HG03460 (cell line): ENCODE results near the gene SMAD6.

Experiments used
- ATAC-seq: cut with Tn5 transposase; IDR thresholded peaks from one replicate; pipeline ENCODE4 v1.9.1; 2021; ENCODE audit not compliant: unreplicated experiment

SMAD6 gene

DNA sequence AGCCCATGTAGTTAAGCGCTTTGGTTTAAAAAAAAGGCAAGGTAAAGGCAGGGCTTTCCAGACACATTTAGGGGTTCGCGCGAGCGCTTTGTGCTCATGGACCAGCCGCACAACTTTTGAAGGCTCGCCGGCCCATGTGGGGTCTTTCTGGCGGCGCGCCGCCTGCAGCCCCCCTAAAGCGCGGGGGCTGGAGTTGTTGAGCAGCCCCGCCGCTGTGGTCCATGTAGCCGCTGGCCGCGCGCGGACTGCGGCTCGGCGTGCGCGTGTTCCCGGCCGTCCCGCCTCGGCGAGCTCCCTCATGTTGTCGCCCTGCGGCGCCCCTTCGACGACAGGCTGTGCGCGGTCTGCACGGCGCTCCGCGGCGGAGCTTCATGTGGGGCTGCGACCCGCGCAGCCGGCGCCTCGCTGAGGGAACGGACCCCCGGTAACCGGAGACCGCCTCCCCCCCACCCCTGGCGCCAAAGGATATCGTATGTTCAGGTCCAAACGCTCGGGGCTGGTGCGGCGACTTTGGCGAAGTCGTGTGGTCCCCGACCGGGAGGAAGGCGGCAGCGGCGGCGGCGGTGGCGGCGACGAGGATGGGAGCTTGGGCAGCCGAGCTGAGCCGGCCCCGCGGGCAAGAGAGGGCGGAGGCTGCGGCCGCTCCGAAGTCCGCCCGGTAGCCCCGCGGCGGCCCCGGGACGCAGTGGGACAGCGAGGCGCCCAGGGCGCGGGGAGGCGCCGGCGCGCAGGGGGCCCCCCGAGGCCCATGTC lies 927 bp downstream of the SMAD6 start:
- ATAC-seq = no peak

DNA sequence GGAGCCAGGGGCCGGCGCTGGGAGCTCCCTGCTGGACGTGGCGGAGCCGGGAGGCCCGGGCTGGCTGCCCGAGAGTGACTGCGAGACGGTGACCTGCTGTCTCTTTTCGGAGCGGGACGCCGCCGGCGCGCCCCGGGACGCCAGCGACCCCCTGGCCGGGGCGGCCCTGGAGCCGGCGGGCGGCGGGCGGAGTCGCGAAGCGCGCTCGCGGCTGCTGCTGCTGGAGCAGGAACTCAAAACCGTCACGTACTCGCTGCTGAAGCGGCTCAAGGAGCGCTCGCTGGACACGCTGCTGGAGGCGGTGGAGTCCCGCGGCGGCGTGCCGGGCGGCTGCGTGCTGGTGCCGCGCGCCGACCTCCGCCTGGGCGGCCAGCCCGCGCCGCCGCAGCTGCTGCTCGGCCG lies 1.5 kb downstream of the SMAD6 start:
- ATAC-seq = no peak

DNA sequence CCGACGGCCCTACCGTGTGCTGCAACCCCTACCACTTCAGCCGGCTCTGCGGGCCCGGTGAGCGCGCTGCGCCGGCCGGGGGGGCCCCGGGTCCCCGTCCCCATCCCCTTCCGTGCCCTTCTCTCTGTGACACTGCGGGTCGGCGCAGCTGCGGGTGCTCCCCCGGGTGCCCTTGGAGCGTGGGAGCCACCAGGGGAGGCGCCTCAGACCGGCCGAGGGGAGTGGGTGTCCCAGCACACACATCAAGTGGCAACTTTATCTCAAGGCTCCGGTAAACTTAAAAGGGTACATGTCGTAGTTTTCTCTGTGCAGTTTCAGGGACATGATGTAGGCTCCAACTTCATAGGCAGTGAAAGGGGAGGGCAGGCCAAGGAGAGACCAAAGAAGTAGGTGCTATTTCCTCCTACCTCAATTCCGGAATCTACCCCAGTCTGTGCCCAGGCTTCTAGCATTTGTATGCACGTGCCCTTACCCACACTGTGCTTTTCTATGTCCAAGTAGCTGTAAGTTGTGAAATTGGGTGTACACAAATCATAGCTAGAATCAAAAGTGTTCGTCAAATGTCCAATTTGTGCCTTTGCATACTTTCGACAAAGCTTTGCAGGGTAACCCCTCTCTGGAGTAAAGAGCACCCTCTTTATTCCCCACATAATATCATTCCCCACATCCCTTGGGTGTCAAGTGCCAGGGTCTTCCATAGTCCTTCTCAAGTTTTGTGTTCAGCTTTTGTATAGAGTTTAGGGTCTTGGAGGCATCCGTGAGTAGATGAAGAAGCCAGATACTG lies 2.2 kb downstream of the SMAD6 start:
- ATAC-seq = no peak

DNA sequence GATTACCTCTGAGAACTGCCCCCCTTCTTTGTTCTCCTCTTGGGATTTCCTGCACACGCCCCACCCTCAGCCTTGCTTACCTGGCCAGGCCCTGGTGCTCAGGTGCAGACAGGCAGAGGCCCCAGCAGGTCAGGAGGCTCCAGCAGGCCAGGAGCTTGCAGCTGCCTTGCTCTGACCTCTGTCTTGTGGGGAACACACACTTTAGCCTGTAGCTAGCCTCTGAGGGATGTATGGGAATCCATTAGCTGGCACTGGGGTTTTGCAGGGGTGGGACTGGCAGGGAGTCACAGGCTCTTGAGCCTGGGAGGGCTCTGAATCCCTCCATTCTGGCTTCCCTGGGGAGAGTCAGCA lies 2.7 kb downstream of the SMAD6 start:
- ATAC-seq = no peak

DNA sequence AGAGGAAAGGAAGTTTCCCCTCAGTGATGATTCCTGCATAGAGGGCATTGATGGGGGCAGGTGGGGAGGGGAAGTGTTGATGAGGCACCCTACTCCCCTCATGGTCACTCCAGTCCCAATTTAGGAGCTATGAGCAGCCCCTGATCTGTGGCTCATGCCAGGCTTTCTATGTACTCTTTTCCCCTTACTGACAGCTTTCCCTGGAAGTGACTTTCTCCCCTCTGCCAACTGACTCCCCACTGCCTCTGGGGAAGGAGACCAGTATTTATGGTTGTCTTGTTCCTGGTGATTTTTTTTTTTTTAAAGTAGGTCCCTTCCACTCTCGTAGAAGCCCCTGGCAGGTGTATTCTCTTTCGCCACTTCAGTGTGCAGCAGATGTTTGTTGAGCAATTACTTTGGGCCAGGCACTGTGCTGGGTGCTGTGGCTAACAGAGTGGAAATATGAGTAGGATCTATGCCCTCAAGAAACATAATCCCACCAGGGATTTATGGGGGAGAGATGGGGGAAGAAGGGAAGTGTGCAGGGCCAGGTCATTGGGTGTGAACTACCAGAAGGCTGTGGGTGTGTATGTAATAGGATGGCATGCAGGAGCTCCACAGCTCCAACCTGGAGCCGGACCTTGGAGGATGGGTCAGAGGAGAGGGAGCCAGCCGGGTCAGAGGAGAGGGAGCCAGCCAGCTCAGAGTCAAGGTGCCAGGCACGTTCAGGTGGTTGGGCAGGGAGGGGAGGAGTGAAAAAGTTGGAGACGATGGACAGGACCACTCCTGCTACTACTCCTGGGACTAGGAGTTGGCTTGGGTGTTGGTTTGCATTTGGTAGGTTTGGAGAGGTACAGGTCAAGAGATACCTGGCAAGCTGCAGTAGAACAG lies 3.5 kb downstream of the SMAD6 start:
- ATAC-seq = no peak

DNA sequence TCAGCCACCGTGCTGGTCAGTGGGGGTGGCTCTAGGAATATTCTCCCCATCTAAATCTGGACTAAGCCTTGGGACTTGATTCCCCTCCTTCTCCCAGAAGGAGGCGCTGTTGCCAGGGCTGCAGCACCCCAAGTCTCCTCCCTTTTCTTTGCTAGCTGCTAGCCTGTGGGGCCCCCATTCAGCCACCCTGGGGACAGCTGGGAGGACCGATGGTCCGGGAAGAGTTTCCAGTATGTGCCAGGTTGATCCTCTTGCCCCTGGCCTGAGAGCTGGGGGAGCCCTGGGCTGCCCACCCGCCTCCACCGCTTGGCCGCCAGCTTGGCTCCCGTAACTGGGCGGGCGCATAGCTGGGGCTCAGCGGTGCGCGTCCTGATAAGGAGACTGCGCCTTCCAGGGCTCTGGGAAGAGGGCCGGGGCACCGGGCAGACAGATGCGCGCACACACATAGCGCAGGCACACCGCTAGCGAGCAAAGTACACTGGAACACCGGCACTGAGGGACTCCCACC lies 4.2 kb downstream of the SMAD6 start:
- no peak for ATAC-seq

DNA sequence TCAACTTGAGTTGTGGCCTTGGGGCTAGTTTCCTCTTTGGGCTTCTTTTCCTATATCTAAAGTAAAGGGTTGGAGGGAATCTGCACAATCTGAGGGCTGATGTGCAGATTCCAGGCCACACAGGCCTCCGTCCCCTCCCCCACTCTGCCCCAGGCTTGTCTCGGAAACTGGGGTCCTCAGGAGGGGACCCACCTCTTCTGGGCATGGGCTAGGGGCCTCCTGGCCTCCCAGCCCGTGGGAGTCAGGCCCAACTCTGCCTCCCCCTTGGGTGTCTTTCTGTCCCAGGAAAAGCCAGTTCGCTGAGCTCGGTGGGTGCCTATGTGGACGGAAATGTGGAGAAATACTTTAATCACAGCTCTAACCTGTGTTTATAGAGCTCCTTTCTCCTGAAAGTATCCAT lies 4.8 kb downstream of the SMAD6 start:
- no peak for ATAC-seq

DNA sequence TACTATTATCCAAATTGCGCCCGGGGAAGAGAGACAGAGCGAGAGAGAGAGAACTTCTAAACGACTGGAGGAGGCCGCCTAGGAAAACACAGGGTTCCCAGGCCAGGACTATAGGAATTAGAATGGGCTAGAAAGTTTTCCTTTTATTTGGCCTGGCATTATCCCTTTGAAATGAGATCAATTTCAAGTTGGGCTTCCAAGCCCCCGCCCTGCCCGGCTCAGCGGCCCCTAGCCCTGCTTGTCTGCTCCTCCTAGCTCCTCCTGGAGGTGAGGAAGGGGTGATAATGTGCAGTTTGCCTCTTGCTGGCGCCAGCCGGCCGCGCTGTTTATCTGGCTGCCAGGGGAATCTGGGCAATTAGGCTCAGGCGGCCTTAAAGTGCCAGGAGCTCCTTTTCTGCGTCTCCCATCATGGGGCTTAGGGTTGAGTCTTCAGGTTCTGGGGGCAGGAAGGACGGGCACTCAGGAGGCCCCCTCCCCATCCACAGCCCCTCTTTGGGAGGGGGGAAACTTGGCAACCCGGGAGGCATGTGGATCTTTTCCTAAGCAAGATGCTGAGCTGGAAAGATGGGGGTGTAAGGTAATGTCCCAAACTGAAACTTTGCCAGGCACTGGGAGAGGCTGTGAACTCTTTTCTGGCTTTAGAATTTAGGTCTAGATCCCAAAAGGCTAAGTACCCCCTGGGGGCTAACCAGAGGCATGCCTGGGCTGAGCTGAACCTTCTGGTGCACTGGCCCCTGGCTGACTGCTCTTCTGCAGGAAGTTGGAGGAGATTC lies 5.5 kb downstream of the SMAD6 start:
- ATAC-seq = no peak

DNA sequence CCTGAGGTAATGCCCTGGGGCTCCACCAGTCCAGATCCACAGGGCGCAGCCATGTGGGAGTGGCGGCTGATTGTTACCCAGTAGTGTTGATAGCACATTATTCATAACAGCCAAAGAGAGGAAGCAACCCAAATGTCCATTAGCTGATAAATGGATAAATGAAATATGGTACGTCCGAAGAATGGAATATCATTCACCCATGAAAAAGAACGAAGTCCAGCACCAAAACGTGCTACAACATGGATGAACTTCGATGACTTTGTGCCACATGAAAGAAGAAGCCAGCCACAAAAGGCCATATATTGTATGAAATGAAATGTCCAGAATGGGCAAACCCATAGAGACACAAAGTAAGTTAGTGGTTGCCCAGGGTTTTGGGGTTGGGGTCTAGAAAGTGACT lies 6.4 kb downstream of the SMAD6 start:
- ATAC-seq = no peak

DNA sequence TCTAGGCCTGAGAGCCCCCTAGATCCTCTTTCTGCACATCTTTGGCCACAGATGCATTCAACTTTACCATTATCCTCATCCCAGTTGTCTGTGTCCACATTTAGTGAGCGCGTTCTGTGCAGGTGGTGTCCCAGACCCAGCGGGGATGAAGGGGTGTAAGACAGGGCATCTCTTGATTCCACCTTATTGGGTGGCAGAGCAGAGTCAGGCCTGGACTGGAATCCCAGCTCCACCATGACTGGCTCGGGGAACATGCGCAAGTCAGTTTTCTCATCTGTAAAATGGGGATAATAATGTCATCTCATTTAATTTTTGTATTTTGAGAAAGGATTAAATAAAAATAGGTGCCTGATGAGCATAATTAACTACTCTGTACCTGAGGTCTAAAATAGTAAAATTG lies 7.8 kb downstream of the SMAD6 start:
- ATAC-seq = no peak

DNA sequence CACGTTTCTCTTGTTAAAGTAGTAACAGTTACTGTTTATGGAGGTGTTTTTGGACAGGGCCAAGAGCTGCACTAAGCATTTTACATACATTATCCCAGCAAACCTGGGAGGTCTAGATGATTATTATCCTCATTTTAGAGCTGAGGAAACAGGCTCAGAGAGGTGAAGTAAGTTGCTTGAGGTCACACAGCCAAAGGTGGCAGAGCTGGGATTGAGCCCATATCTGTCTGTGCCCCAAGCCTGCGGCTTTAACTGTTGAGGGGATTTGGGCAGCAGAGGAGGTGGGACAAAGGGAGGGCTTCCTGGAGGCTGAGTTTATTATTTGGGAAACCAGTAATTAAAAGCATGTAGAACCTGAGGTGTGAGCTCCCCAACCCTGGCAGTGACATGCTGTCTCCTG lies 9.2 kb downstream of the SMAD6 start:
- no peak for ATAC-seq

DNA sequence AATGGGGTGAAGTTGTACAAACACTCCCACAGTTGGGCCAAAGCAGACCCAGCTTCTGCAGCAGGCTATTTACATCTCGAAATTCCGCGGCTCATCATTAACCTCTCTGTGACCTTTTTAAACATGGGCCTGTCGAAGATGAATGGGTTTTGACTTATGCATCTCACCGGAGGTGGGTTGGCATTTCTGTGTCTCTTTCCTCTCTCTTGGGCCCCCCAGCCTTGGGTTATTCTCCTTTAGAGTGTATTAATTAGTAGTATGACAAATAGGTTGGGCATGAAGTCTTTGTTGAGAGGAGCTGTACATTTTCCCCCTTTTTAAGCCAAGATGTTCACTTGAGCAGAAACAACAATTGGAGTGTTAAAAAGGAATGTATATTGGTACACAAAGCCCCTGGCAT lies 9.8 kb downstream of the SMAD6 start:
- no peak for ATAC-seq

DNA sequence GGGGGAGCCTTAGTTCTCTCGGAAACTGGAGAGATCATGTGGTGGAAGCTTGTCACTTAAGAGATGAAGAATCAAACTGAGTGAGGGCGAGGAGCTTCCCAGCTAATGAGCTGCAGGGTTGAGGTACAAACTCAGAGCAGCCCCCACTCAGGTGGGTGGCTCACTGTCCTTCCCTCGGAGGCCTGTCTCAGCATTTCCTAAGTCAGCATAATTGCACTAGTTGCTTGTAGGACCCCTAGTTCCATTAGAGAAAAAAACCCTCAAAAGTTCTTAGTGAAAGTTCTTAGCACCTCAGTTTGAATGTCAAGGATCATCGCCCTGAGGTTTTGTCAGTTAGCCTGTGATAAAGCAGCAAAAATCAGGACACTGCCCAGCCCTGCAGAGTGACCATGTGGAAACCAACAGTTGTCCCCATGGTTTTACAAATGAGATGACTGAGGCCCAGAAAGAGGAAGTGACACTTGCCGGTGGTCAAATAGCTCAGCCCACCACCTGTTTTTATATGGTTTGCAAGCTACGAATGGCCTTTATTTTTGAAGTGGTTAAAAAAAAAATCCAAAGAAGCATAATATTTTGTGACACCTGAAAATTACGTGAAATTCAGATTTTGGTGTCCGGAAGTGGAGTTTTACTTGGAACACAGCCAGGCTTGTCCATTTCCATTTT lies 11.9 kb downstream of the SMAD6 start:
- peak; percentile 74 for ATAC-seq

DNA sequence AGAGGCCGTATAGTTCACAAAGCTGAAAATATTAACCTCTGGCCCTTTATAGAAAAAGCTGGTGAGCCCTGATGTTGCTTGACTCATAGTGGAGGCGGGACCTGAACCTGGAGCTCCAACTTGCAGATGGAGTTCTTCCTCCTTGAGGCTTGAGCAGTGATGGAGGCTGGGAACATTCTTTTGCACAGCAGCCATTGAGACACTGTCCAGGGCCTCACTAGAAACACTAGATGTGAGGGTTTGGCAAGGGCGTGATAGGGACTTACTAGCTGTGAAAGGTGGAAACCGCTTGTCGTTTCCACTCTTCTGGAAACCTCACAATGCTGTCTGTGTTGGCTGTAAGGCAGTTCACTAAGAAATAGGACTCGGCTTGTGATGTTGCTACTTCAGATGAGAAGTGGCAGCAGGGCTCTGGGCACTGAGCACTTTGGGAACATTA lies 12.5 kb downstream of the SMAD6 start:
- ATAC-seq = no peak

DNA sequence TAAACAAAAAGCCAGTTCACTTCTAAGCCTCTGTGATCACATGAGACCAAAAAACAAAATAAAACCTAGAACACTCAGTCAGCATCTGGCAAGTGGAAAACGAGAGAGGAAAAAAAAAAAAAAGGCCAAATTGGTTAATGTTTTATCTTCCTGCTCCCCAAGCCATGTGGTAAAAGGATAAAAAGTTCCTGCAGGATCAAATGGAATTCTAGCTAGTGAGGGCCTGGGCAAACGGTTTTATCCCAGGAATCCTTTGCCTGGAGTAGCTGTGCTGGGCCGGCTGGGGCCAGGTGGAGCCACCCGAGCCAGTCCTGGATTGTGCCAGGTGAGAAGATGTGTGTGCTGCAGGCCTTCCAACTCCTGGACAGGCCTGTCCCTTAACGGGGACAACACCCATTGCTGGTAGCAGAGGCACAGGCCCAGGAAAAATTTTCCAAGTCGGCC lies 13.2 kb downstream of the SMAD6 start:
- ATAC-seq = no peak

DNA sequence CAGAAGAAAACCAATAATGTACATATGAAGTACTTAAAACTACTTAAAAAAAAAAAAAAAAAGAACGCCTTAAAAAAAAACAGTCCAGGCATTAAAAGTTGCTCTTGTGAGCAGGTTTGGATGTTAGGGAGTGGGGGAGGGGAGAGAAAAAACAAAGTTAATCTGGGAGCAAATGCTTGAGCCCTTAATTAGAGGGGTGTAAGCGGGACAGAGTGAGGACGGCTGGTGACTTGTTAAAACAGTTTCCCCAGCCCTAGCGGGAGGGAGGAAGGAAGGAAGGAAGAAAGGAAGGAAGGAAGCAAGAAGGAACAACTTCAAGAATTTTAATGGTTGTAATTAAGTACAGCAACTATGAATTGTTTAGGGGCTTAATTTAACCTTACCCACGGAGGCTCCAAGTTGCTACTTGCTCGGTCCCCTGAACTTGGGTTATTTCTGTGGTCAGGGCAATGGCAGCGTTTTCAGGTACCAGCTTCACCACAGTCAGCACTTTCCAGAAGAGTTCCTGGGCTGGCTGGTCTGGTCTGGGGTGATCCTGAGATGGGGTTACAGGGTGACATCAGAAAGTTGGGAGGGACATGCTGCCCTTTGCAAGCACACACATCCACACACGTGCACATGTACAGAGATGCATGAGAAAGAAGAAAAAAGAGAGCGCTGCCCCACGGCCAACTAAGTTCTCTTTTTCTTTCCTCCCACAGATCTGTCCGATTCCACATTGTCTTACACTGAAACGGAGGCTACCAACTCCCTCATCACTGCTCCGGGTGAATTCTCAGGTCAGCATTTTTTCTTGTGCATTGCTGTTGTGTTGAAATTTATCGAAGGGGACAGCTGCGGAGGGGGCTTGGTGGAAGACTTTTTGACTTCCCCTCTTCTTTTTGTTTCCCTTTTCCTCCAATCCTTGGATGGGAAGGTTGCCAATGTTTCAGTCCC lies 14.0 kb downstream of the SMAD6 start:
- no peak for ATAC-seq

DNA sequence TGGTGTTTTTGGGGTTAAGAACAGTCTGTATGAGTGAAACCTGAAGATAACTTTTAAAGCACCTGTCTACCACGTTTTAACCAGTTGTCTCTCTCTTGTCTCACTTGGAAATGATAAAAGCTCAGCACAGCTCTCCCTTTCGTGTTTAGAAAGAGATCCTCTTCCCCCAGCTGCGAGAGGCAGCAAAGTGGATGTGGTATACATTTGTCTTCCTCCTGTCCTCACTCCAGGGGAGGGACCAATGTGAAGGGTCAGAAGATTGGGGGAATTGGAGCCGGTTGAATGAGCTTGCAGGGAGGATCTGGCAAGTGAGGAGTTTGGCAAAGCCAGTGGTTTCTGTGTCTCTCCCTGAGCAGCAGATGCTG lies 14.6 kb downstream of the SMAD6 start:
- no peak for ATAC-seq

DNA sequence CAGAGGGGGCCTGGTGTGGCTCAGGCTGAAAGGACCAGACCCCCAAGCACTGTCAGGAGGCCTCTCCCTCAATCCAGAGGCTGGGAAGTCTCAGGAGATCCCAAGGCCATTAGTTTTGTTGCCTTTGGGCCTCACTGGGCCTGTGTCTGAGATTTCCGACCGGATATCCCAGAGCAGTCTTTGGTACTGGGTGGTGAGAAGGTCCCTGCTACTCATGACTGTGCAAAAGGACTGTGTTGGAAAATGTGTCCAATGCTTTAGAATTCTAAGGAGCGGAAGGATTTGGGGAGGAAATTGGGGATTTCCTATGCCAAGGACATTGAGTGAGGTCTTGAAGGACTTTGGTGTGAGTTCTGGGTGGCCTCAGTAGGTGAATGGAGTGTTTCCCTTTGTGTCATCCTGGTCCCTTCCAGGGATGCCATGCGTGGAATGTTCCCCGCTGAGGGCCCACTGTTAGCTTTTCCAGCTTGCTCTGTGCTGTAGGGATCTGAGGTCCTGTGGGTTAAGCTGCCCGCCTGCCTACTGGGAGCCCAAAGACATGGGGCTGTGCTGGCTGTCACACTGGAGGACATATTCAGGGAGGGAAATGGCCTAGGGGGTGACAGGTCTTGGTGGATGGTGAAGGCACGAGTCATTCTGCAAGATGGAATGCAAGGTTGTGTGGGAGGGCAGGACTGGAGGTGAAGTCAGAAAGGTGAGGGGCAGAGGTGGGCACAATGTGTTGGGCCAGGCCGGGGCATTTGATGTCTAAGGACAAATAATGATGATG lies 16.4 kb downstream of the SMAD6 start:
- no peak for ATAC-seq
